GM12892 (cell line): ENCODE measurements around the gene CELF2.

Source experiments
- POLR2A ChIP-seq: IDR thresholded peaks from 2 replicates; pipeline ENCODE4 v1.6.1; 2011; ENCODE audit warnings: low read depth, low read length, control low read depth
- POLR2AphosphoS5 ChIP-seq: IDR thresholded peaks from 2 replicates; pipeline ENCODE4 v1.6.1; 2011; ENCODE audit warnings: low read depth, low read length, control low read depth
- TAF1 ChIP-seq: IDR thresholded peaks from 2 replicates; pipeline ENCODE4 v1.6.1; 2011; ENCODE audit warnings: low read depth, mild to moderate bottlenecking, control low read depth, low read length, borderline replicate concordance

GRCh38 chr10:11249808-11250195 is 232.1 kb downstream of the CELF2 start:
- TF ChIP-seq POLR2A (no peak), TAF1 (no peak), POLR2AphosphoS5 (no peak)
